GM21786 (cell line): ENCODE results near the gene SRP14.

Source experiments
- ATAC-seq: cut with Tn5 transposase; IDR thresholded peaks from one replicate; pipeline ENCODE4 v1.9.1; 2021; ENCODE audit not compliant: unreplicated experiment

Gene SRP14

GRCh38 chr15:40069178-40070165 is 30.5 kb upstream of the SRP14 start:
- ATAC-seq = peak; percentile 80

- ATAC-seq = no peak
Measured at GRCh38 chr15:40067921-40068624, 29.1 kb upstream of the SRP14 start.

GRCh38 chr15:40066589-40066988 is 27.6 kb upstream of the SRP14 start:
- no peak for ATAC-seq

DNA sequence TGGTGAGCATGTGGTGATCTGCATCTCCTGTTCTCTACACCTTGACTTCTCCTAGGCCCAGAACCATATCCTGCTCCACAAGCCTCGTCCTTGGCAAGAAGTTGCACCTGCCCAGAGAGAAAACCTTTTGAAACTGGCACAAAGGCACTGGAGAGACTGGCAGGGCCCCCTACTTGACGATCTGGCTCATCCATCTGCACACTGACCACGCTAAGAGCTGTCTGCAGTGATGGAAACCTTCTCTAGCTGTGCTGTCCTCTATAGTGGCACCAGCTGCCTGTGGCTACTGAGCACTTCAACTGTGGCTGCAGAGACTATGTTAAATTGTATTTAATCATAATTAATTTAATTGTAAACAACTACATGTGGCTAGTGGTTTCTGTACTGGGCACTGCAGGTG is 26.2 kb upstream of the SRP14 start:
- ATAC-seq = no peak

DNA sequence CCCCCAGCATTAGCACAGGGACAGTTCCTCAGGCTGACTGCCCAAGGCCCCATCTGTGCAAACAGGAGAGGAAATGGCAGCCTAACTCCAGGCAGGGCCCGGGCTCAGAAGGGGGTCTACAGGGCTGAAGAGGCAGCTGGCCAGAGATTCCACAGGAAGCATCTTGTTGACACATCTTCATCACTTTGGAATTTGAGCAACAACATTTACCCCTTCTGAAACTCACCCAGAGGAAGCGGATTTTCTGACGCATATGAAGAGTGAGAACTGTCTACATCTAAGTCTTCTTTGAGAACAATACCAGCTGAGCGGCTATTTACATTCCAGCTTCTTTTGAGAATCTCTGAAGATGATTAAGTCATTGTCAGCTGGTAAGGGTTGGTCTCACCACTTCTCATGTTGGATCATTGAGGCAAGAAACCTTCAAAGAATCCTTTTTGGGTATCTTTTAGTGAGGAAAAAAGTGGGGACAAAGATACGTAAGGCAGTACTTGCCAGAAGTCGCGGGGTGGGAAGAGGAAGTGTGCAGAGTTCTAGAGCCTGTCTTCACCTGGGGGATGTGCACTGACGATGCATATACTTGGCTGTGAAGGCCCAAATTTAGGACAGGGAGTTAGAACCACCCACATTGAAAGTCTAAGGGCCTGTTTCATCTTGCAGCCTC is 25.4 kb upstream of the SRP14 start:
- ATAC-seq = peak; percentile 41

DNA sequence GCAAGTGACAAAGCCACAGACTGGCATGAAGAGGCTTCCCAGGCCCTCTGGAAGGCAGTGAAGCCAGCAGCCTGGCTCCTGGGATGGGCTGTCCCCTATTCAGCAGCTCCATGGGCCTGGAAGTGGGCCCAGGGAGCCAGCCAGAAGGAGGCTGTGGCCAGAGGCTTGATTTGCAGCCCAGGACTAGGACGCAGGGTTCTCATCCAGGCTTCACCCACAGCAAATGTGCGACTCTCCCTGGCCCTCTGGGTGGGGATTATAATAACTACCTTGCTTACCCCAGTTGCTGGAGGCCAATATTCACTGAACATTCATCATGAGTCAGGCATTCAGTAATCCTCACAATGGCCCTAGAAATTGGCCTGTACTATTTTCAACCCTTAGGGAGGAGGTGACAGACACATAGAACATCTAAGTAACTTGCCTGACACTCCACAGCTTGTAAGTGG is 24.6 kb upstream of the SRP14 start:
- ATAC-seq = no peak

- ATAC-seq = no peak
Measured at GRCh38 chr15:40062816-40063562, 24.0 kb upstream of the SRP14 start.

DNA sequence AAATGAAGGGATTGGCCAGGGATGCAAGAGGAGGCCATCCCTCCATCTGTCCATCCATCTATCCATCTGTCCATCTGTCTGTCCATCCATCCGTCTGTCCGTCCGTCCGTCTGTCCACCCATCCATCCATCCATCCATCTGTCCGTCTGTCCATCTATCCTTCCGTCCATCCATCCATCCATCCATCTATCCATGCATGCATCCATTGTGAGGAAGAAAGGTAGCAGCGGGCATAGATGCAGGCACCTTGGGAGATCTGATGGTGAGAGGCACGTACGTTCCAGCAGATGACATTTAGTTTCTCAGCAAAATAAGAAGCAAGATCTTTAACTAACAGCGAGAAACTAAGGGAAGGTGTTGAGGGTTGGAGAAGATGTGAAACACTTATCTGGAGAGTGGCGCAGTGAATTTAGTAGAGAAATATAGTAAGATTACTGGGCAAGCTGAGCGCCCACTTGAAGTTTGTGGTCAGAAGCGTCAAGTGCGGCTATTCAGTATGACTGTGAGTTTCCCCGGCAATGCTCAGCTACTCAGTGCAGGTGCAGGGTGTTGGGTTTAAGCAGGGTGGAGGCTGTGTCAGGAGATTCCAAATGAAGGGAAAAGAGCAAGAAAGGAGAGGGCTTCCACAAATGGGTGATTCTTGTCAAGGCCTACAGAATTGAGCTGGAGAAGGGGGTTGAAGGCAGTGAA is 22.4 kb upstream of the SRP14 start:
- ATAC-seq = peak; percentile 63

DNA sequence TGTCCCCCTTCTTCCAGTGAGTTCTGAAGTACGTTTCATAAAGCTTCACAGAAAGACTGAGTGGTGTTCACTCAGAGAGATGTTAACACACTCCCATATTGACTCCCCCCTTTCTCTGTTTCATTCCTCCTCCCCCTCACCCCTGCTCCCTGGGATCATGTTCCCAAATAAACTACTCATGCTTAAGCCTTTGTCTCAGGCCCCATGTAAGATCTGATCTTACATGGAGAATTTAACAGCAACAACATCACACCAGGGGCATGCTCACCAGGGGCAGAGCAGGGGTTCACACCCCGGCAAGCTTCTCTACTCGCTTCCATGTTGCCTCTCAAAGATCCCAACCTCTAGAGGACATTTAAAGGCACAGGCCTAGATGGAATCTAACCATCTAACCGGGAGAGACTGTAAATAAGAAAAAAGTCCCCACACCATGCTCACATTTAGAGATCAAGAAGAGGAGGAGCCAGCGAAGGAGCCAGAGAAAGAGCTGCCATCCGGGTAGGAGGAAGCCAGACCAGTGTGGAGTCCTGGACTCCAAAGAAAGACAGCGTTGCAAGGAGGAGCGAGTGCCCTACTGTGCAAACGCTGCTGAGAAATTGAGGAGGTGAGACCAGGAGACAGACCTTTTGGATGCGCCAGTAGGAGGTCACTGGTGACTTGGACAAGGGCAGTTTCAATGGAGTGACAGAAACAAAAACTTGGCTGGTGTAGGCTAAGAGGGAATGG is 21.4 kb upstream of the SRP14 start:
- no peak for ATAC-seq

DNA sequence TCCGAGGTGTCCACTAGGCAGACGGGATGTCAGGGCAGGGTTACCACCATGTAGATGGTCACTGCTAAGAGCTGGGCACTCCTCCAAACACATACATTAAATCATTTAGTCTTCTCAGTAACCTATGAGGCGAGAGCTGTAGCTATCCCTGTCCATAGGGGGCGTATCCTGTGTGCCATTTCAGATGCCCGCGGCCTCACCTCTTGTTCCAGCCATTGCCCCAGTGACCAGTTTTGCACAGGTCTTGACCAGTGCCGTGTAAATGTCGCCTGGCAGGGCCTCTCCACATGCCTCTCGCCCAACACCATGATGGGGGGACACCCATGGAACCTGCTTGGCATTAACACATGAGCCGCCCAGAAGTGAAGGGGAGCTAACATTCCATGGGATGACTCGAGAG is 20.8 kb upstream of the SRP14 start:
- ATAC-seq = no peak

- ATAC-seq = no peak
Measured at GRCh38 chr15:40058476-40059140, 19.6 kb upstream of the SRP14 start.

GRCh38 chr15:40055576-40056293 is 16.8 kb upstream of the SRP14 start:
- ATAC-seq = no peak

DNA sequence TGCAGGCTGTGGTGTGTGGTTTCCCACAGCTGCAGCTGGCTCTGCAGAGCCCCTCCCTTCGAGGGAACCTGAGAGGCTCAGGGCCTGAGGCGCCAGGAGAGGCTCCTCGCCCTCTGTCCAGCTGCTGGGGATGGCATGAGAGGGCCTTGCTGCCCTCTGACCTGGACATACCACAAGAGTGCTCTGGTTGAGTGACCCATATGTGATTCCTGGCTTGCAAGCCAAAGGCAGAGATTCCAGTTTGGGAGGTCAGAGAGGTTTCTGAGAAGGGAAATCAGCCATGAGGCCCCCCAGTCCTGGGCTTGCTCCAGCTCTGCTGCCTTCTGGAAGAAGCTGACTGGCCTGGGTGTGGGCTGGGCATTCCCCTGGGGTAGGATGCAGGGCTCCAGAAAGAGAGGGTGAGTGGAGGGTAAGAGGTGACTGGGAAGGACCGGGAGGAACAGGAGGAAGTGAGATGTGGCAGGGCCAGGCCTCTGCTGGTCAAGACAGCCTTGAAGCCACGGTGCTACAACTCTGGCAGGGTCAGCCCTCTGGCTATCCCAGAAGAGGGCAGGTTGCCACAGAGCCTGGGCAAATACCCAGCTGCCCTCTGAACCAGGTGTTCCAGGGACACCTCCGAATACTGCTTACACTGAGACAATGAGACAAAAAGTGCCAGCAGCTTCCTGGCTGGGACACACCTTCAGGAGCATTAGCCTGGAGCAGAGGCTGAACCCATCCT is 16.0 kb upstream of the SRP14 start:
- peak; percentile 74 for ATAC-seq

GRCh38 chr15:40054605-40054854 is 15.5 kb upstream of the SRP14 start:
- ATAC-seq = peak; percentile 48

DNA sequence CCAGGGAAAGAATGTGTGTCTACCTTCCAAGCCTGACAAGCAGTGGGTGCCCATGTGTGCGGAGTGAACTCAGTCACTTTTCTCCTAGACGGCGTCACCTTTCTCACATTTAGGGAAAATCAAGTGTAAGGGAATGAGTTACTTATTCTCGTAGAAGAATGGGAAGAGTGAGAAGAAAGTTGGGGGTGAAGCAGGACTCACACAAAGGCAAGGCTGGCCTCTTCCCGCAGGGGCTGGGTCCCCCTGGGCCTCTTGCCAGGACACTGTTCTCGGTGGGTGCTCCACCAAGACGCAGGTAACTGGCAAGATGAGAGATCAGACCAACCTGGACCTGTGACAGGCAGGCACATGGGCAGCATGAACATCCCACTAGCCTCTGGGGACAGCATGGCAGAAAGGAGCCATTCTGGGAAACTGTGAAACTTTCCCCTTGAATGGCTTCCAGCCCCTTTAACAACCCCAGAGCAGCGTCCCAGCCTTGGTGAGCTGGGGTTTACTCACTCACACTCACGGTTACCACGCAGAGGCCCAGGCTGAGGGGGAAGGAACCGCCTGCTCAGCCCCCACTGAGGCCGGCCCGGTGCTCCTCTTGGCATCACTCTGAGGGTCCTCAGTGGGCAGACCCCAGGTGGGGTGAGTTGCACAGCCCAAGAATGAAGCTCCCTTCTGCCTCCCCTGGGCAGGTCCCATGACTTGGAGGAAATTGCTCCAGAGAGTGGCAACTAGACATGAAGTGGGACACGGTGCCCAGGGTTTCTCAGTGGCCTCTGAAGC is 15.0 kb upstream of the SRP14 start:
- peak; percentile 22 for ATAC-seq

- ATAC-seq = no peak
Measured at GRCh38 chr15:40053079-40053830, 14.3 kb upstream of the SRP14 start.

GRCh38 chr15:40052604-40053003 is 13.6 kb upstream of the SRP14 start:
- ATAC-seq = no peak
